Parathyroid adenoma (tissue), 2 donors: ENCODE measurements around the gene KRT10.

Experiments used
- H2AFZ ChIP-seq: fragments of 300-600 bp; sonication (generic); one replicate; pipeline ENCODE4 v1.7.0; 2017; ENCODE audit warnings: antibody characterized with exemption, mild to moderate bottlenecking
- H3K27ac ChIP-seq: fragments of 300-600 bp; sonication (generic); one replicate; pipeline ENCODE4 v1.7.0; 2017
- H3K27me3 ChIP-seq: fragments of 300-600 bp; sonication (generic); one replicate; pipeline ENCODE4 v1.7.0; 2017; ENCODE audit warnings: low read length; ENCODE audit not compliant: control insufficient read depth, insufficient read depth
- H3K36me3 ChIP-seq: fragments of 300-600 bp; sonication (generic); one replicate; pipeline ENCODE4 v1.7.0; 2017; ENCODE audit warnings: low read length; ENCODE audit not compliant: control insufficient read depth, insufficient read depth
- H3K4me1 ChIP-seq: fragments of 300-600 bp; sonication (generic); one replicate; pipeline ENCODE4 v1.7.0; 2017; ENCODE audit warnings: control low read depth
- H3K4me2 ChIP-seq: fragments of 300-600 bp; sonication (generic); one replicate; pipeline ENCODE4 v1.7.0; 2017; ENCODE audit warnings: low read length
- H3K4me3 ChIP-seq: fragments of 300-600 bp; sonication (generic); one replicate; pipeline ENCODE4 v1.7.0; 2017; ENCODE audit warnings: low read depth, low read length
- H3K79me2 ChIP-seq: fragments of 300-600 bp; sonication (generic); one replicate; pipeline ENCODE4 v1.7.0; 2017; ENCODE audit warnings: control low read depth
- H3K9ac ChIP-seq: fragments of 300-600 bp; sonication (generic); one replicate; pipeline ENCODE4 v1.7.0; 2017; ENCODE audit warnings: mild to moderate bottlenecking
- H3K9me3 ChIP-seq: fragments of 300-600 bp; sonication (generic); one replicate; pipeline ENCODE4 v1.7.0; 2017; ENCODE audit warnings: low read length; ENCODE audit not compliant: control insufficient read depth
- CTCF ChIP-seq: fragments of 300-600 bp; sonication (generic); IDR thresholded peaks from one replicate; pipeline ENCODE4 v1.7.0; 2017; ENCODE audit warnings: antibody characterized with exemption, mild to moderate bottlenecking
- donor health status: primary hyperparathyroidism.

Gene KRT10

GRCh38 chr17:40848583-40849235, 26.3 kb upstream of the KRT10 start:
- H3K79me2 ChIP-seq: no peaks in the 10 kb centered on the region
- no peaks in the 10 kb centered on the region for H3K9me3 ChIP-seq
- no peak overlapping the region for H3K9ac ChIP-seq
- no peak for TF ChIP-seq CTCF
- no peaks in the 10 kb centered on the region for H3K36me3 ChIP-seq
- no peaks in the 10 kb centered on the region for H3K27me3 ChIP-seq
- no peak overlapping the region for H3K27ac ChIP-seq
- no peaks in the 10 kb centered on the region for H3K4me1 ChIP-seq
- no peak overlapping the region for H2AFZ ChIP-seq
- no peak overlapping the region for H3K4me2 ChIP-seq
- H3K4me3 ChIP-seq: no peak overlapping the region

DNA sequence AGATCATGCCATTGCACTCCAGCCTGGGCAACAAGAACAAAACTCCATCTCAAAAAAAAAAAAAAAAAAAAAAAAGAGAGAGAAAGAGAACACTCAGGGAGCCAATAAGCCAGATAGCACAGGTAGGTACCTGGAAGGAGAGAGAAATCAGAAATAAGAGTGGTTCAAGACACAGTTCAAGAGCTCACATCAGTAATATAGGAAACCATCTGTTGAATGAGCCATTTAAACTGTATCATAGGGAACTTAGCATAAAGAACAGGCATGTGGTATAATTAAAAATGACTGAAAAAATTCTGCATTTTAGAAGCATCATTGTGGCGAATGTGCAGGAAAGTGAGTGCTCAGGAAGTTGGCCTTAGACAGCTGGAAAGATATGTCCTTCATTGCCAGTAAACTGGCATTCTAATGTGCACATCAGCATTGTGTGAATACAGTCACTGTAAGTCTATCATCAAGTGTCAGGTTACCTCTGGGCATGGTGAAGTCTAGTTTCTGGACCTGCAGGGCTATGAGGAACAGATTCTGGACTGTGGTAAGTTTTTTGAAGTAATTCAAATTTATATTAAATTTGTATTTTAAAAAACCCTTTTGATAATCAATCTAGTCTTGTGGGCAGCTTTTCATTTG, 24.2 kb upstream of the KRT10 start:
- Histone ChIP-seq H3K4me3 (no peak overlapping the region), H3K9me3 (no peaks in the 10 kb centered on the region), H3K79me2 (no peaks in the 10 kb centered on the region), H3K27me3 (no peaks in the 10 kb centered on the region), H3K9ac (no peak overlapping the region), H3K27ac (no peak overlapping the region), H3K4me2 (no peak overlapping the region), H3K4me1 (no peaks in the 10 kb centered on the region), H3K36me3 (no peaks in the 10 kb centered on the region), H2AFZ (no peak overlapping the region)
- no peak for TF ChIP-seq CTCF

DNA sequence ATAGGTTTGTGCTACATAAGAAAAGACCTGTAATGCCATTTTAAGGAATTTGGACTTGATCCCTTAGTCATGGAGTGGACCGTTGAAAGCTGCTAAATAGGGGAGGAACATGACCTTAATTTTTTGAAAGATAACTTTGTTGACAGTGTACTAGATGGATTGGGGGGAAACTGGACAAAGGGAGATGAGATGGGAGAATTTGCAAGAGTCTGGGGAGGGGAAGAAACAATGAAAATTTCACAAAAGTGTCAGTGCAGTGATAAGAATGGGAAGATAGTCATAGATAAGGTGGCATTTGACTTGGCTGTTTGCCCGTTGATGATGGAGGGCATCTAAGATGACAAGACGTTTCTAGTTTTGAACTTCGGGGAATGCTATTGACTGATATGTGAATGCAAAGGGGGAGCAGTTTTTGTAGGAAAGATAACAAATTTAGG, 22.3 kb upstream of the KRT10 start:
- Histone ChIP-seq H3K4me2 (no peak overlapping the region), H3K36me3 (no peaks in the 10 kb centered on the region), H3K79me2 (no peaks in the 10 kb centered on the region), H3K9me3 (no peaks in the 10 kb centered on the region), H3K27ac (no peak overlapping the region), H3K27me3 (no peaks in the 10 kb centered on the region), H2AFZ (no peak overlapping the region), H3K4me3 (no peak overlapping the region), H3K4me1 (no peaks in the 10 kb centered on the region), H3K9ac (no peak overlapping the region)
- no peak for TF ChIP-seq CTCF

GRCh38 chr17:40843242-40843641, 20.8 kb upstream of the KRT10 start:
- H3K4me1 ChIP-seq: no peaks in the 10 kb centered on the region
- H3K4me3 ChIP-seq: no peak overlapping the region
- H3K9ac ChIP-seq: no peak overlapping the region
- H3K4me2 ChIP-seq: no peak overlapping the region
- no peaks in the 10 kb centered on the region for H3K9me3 ChIP-seq
- H3K27ac ChIP-seq: no peak overlapping the region
- no peaks in the 10 kb centered on the region for H3K79me2 ChIP-seq
- H3K36me3 ChIP-seq: no peaks in the 10 kb centered on the region
- TF ChIP-seq CTCF: no peak
- no peaks in the 10 kb centered on the region for H3K27me3 ChIP-seq
- no peak overlapping the region for H2AFZ ChIP-seq

- Histone ChIP-seq H3K36me3 (no peaks in the 10 kb centered on the region), H3K79me2 (no peaks in the 10 kb centered on the region), H3K9me3 (no peaks in the 10 kb centered on the region), H3K4me2 (no peak overlapping the region), H3K27me3 (no peaks in the 10 kb centered on the region), H3K9ac (no peak overlapping the region), H3K4me1 (no peaks in the 10 kb centered on the region), H3K4me3 (no peak overlapping the region), H3K27ac (no peak overlapping the region), H2AFZ (no peak overlapping the region)
- no peak for TF ChIP-seq CTCF
These were observed 18.8 kb upstream of the KRT10 start for GRCh38 chr17:40841246-40841645.
